ENCODE results near the gene SOX5.

The SOX5 gene

DNA sequence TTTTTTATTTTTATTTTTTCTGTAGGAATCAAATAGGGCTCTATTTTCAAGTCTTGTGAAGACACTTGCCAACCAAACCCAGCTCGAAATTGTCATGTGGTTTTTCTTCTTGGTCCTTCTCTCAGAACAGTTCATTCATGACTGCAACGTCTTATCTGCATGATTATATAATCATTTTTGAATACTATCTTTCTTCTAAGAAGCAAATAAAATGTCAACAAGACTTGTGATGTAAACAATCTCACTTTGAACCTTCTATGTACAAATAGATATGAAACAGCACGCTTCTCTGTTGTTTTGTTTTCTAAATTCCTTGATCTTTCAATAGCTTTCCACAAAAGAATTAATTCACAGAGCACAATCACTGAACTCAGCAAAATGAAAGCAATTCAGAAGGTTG, 320.7 kb downstream of the SOX5 start:
- TF ChIP-seq GATA3 (IDR thresholded peaks at IDR 0.05; ENCODE audit: low read depth, low read length): no peak
- TF ChIP-seq GATA2 (IDR thresholded peaks at IDR 0.05; ENCODE audit: low read depth, low read length): no peak

DNA sequence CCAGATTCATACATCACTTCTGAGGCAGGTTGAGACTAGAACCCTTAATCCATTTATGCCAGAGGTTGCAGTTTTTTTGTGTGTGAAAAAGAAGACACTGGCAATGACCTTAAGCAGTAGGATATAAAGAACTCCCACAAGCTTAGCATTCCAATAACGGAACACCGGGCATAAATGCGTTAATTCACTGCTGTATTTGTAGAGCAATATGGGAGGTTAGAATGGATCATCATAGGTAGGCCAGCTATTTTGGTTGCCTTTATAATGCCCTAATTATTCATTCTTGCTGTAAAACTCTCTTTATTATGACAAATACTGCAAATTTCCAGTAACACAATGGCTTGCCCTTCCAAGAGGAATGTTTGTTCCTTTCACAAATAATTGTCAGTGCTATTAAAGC, 322.7 kb downstream of the SOX5 start:
- TF ChIP-seq GATA2 (IDR thresholded peaks at IDR 0.05; ENCODE audit: low read depth, low read length) (no peak), GATA3 (IDR thresholded peaks at IDR 0.05; ENCODE audit: low read depth, low read length) (no peak)

DNA sequence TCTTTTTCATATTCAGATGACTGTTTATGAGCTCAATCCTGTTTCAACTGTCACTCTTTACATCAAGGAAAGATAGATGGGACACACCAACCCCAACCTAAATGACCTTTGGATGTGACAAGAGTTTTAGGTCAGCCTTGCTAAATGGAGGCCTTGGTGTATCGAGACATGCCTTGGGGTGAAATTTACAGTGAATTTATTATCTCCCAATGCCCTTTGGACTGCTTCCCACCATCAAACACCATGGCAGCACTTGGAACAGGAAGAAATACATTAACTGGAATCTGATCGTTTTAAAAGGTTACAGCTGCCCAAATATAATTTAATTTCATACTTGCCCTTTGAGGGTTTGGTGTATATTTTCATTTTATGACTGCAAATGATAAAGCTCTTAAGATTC, 327.6 kb downstream of the SOX5 start:
- TF ChIP-seq GATA2 (IDR thresholded peaks at IDR 0.05; ENCODE audit: low read depth, low read length) (no peak; the same call in 1 of the 2 replicates), GATA3 (IDR thresholded peaks at IDR 0.05; ENCODE audit: low read depth, low read length) (no peak)

DNA sequence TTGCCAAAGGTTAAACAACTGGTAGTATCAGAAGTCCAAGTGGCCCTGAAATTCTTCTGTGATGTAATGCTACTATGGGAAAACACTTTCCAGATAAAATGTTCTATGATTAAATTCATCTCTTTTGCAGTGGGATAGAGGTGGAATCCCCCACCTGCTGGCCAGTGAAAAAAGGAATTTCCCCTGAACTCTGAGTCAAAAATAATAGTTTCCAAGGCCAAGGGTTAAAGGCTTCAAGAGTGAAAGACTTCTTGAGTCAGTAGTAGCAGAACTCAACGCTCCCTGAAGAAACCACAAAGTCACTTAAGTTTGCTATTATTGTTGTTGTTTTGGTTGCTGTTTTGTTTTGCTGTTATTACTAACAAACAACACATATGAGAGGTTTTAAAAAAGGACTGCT, 330.8 kb downstream of the SOX5 start:
- TF ChIP-seq GATA2 (IDR thresholded peaks at IDR 0.05; ENCODE audit: low read depth, low read length): no peak
- no peak for TF ChIP-seq GATA3 (IDR thresholded peaks at IDR 0.05; ENCODE audit: low read depth, low read length)

DNA sequence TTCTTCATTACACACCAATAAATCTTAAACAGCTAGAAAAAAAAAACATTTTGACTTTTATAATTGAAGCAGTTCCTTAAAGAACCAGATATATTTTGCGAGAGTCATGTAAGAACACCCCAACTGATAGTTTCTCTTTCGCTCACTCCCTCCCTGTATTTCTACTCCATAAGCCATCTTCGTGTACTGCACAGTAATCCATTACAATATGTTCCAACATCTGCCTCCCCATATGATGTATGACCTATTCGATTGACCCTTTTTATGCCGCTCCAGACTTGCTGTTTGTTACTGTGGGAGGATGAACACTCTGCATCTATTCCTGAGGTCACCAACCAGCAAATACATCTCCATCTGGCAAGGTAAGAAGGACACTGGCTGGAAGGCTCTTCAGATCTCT, 331.7 kb downstream of the SOX5 start:
- TF ChIP-seq GATA3 (IDR thresholded peaks at IDR 0.05; ENCODE audit: low read depth, low read length) (no peak), GATA2 (IDR thresholded peaks at IDR 0.05; ENCODE audit: low read depth, low read length) (no peak)

DNA sequence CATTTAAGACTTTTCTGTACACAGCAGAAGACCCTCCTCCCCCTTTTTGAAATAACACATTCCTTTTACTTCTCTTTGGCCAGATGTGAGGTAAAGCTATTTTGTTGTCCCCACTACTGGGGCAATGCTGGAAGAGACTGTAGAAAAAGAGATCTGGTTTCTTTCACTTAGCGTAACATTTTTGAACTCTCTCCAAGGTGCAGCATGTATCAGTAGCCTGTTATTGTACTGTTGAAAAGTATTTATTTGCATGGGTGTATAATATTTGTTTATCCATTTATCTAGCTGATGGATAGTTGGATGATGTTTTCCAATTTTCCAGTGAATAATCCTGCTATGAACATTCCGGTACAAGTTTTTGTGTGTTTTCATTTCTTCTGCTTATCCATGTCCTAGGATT, 335.2 kb downstream of the SOX5 start:
- no peak for TF ChIP-seq GATA3 (IDR thresholded peaks at IDR 0.05; ENCODE audit: low read depth, low read length)
- no peak for TF ChIP-seq GATA2 (IDR thresholded peaks at IDR 0.05; ENCODE audit: low read depth, low read length)

DNA sequence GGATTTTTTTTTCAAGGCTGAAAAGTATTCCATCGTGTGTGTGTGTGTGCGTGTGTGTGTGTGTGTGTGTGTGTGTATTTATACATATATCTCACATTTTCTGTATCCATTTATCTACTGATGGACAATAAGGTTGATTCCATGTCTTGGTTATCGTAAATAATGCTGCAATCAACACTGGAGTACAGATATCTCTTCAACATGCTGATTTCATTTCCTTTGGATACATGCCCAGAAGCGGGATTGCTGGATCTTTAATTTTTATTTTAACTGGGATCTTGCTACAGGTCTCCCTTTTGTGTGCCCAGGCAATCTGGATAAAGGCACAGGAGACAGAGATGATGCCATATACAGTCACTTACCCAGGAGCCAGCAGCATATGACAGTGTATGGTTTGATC, 338.1 kb downstream of the SOX5 start:
- TF ChIP-seq GATA2 (IDR thresholded peaks at IDR 0.05; ENCODE audit: low read depth, low read length): no peak
- TF ChIP-seq GATA3 (IDR thresholded peaks at IDR 0.05; ENCODE audit: low read depth, low read length): no peak

DNA sequence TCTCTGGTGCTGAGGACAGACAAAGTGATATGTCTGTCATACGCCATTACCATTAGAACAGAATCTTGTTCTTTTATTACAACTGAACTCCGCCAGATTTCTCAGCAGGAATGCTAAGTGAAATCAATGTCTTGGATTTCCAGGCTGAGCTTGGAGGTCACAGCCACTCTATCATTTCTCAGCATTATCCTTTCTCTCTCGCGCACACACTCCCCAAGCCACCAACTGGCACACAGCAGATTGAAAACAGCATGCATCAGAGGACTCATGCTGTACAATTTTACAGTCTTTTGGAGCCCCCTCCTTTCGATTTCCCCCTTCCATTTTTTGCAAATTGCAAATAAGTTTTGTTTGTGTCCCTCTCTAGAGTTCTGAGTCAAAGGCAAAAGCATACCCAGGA, 348.6 kb downstream of the SOX5 start:
- TF ChIP-seq GATA2 (IDR thresholded peaks at IDR 0.05; ENCODE audit: low read depth, low read length) (no peak), GATA3 (IDR thresholded peaks at IDR 0.05; ENCODE audit: low read depth, low read length) (no peak)

DNA sequence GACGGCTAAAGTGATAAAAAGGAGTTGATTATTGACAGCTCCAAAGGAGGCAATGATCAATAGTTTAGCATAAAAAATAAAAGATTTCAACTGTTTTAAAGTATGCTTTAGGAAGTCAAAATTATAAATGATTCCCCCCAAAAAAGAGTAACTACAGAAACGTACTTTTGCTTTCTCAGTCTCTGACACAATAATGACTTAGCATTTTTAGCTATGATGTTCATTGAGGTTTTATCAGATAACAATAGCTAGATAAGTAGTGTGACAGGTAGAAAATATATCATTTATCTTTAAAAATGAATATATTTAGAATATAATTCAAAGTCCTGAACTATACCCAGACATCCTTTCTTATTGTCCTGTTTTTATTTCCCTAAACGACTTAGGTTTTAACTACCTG, 352.9 kb downstream of the SOX5 start:
- TF ChIP-seq GATA2 (IDR thresholded peaks at IDR 0.05; ENCODE audit: low read depth, low read length) (no peak), GATA3 (IDR thresholded peaks at IDR 0.05; ENCODE audit: low read depth, low read length) (no peak)

DNA sequence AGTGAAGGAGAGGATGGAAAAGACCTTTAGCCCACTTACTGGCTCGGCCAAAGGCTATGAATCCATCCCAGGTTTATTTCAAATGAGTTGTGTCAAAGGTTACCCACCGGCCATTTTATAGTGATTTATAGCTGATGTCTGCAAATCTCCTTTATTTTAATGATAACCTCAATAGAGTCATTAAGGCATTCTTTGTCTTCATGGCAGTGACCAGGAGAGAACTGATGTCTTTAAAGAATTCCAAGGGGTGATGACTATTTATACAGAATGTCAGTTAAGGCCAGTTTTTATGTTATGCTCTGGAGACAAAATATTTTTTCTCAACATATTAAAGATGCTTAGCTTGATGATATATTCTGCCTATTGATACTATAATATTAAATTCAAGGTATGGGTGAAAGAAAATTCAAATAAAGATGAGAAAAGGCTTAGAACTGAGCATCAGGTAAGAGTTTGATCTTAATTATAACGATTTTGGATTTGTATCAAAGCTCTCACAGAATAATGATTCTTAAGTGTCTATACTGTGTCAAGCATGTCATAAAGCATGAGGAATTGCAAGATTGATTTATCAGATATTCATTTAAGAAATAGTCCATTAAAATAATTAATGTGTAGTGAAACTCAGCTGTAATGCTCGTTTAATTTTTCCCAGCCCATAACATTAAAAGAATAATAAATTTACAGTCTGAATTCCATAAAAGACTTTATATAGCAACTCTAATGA, 361.5 kb downstream of the SOX5 start:
- no peak for TF ChIP-seq GATA3 (IDR thresholded peaks at IDR 0.05; ENCODE audit: low read depth, low read length)
- no peak for TF ChIP-seq GATA2 (IDR thresholded peaks at IDR 0.05; ENCODE audit: low read depth, low read length)

DNA sequence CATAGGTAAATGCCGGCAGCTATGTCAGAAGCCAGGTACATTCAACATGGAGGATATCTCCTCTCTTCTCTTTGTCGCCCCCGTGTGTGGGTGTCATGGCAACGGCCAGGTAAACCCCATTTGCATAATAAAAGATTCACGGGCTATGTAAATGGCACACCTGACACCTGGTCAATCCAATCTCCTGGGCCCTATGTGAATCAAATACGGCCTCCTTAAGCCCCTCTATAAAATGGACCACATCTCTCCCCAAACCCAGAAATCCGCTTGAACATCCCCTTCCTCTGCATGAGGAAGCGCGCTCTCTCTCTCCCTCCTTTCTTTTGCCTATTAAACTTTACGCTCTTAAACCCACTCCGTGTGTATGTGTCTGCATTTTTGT, 363.7 kb downstream of the SOX5 start:
- TF ChIP-seq GATA3 (IDR thresholded peaks at IDR 0.05; ENCODE audit: low read depth, low read length) (no peak), GATA2 (IDR thresholded peaks at IDR 0.05; ENCODE audit: low read depth, low read length) (no peak)

DNA sequence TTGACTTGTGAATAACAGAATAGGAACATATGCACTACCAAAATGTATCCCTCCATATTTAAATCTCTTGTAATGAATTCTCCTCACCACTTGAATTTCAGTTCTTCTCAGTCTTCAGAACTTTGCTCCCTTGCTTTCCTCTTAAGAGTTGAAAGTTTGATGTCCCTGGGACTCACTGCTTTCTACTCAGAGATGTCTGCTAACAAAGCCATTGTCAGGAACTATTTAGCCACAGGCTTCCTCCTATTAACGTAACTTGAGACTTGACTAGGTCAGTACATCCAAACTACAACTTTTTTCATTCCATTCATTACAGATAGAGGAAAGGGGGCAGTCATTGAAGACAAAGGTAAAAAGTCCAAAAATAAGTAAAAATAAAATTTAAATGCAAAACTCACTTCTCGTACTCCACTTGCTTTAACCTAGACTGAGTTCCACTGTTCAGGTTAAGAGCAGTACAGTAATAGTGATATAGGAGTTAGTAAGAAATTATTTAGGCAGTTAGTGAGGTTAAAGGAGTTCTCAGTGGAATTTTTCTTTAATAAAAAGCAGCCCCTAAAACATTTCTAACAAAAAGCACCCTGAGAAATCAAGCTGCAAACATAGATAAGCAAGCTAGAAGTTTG, 364.2 kb downstream of the SOX5 start:
- TF ChIP-seq GATA3 (IDR thresholded peaks at IDR 0.05; ENCODE audit: low read depth, low read length) (no peak), GATA2 (IDR thresholded peaks at IDR 0.05; ENCODE audit: low read depth, low read length) (no peak)

DNA sequence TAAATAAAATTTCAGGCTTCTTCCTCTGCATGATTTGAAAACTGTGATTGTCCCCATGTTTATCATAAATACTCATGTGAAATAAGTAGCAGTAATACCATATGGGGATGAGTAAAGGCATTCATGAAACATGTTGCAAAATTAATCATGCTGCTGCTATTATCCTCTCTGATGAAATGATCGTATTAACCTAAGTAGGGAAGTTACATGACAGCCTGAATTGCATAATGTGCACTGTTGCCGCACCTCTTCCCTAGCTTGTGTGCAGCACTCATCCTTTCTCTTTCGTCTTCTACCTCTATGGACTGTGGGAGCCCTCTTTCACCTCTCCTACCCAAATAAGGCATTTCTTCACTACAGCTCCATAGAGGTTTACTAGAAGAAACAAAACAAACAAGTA, 367.6 kb downstream of the SOX5 start:
- TF ChIP-seq GATA3 (IDR thresholded peaks at IDR 0.05; ENCODE audit: low read depth, low read length) (no peak), GATA2 (IDR thresholded peaks at IDR 0.05; ENCODE audit: low read depth, low read length) (no peak)

DNA sequence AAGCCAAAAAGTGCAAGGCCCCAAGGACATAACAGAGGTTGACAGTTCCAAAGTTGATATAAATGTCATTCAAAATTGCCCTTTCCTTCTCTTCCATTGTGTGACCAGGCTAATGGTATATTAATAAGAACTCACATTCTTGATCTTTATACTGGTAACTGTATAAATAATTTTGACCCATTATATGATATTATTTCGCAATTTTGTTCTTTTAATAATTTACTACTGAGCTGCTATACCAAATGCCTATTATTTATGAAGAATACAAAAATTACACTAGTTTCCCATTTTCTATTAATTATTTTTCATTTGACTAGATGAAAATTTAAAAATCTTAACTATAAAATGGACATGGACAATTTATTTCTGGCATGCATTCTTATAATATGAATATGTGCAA, 370.2 kb downstream of the SOX5 start:
- TF ChIP-seq GATA3 (IDR thresholded peaks at IDR 0.05; ENCODE audit: low read depth, low read length) (no peak), GATA2 (IDR thresholded peaks at IDR 0.05; ENCODE audit: low read depth, low read length) (no peak)

DNA sequence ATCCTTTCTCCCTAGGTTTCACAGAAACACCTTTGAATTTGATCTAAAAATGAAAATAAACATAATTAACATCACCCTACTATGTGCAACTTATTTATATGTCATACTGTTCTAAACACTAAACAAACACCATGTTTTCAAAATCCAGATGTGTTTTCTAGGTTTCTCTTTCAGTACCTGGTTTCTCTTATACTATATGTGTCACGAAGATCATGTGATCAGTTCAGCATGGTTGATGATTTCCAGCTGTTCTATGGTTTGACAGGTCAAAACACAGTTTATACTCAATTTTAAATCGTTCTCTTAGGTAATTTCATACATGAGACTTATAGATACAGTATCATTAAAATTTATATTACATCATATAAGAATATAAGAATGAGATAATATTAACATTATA, 373.1 kb downstream of the SOX5 start:
- TF ChIP-seq GATA3 (IDR thresholded peaks at IDR 0.05; ENCODE audit: low read depth, low read length) (no peak), GATA2 (IDR thresholded peaks at IDR 0.05; ENCODE audit: low read depth, low read length) (no peak)
